Neural crest cell (in vitro differentiated cells): ENCODE measurements around the gene DHRS3. TPM values are rescaled to one million over a fixed set of nuclear protein-coding genes. Genes with fewer than 3 reads are reported as not detected.

Experiments used
- DNase-seq: peaks from one replicate; pipeline ENCODE4 v3.0.0; 2021; ENCODE audit warnings: low read depth, mixed read lengths, low spot score
- H3K27ac Mint-ChIP-seq: one replicate; pipeline ENCODE4 v1.8.0; 2021; ENCODE audit warnings: mild to moderate bottlenecking, mixed read lengths; ENCODE audit not compliant: unreplicated experiment
- H3K27me3 Mint-ChIP-seq: 2 replicates; pipeline ENCODE4 v1.8.0; 2021; ENCODE audit warnings: low read depth, mild to moderate bottlenecking, mixed read lengths
- H3K36me3 Mint-ChIP-seq: 2 replicates; pipeline ENCODE4 v1.8.0; 2021; ENCODE audit warnings: low read depth, mild to moderate bottlenecking, mixed read lengths
- H3K4me1 Mint-ChIP-seq: 2 replicates; pipeline ENCODE4 v1.8.0; 2021; ENCODE audit warnings: mixed read lengths
- H3K4me3 Mint-ChIP-seq: one replicate; pipeline ENCODE4 v1.8.0; 2021; ENCODE audit warnings: mild to moderate bottlenecking, mixed read lengths
- H3K9me3 Mint-ChIP-seq: 2 replicates; pipeline ENCODE4 v1.8.0; 2021; ENCODE audit warnings: mixed read lengths
- CTCF ChIP-seq: fragments of 200-600 bp; sonication (generic); conservative IDR thresholded peaks from 2 replicates; pipeline ENCODE4 v1.5.0; 2021; ENCODE audit warnings: antibody characterized with exemption, mild to moderate bottlenecking
- total RNA-seq: library from RNA; stranded (reverse); gene quantifications from 2 replicates; pipeline ENCODE4 v1.2.1, GENCODE V29; 2021

DHRS3 gene
- total RNA-seq, 1 donor from 2014 or later = 0.91 TPM

- Mint-ChIP-seq H3K36me3 (peaks cover 6% of the 10 kb centered on the region), H3K9me3 (peaks cover 14% of the 10 kb centered on the region), H3K4me1 (no peaks in the 10 kb centered on the region), H3K4me3 (no peak within 1 kb of the TSS), H3K27me3 (peaks cover 2% of the 10 kb centered on the region), H3K27ac (peak within 1 kb of the TSS; percentile 57)
- no peak for DNase-seq
- no peak for TF ChIP-seq CTCF
Observed at GRCh38 chr1:12643785-12644184, 25.8 kb upstream of the DHRS3 start, which contains the start of gene AADACL4. Gene AADACL4 (plus strand): TSS chr1:12644085. CDS start chr1:12644547, 462 bp downstream.

- Mint-ChIP-seq H3K4me3 (no peak overlapping the region), H3K27ac (no peak overlapping the region), H3K9me3 (peaks cover 14% of the 10 kb centered on the region), H3K27me3 (peaks cover 2% of the 10 kb centered on the region), H3K4me1 (no peaks in the 10 kb centered on the region), H3K36me3 (peaks cover 6% of the 10 kb centered on the region)
- DNase-seq = no peak
- TF ChIP-seq CTCF = no peak
Observed at GRCh38 chr1:12643079-12643478, 25.1 kb upstream of the DHRS3 start.

- Mint-ChIP-seq H3K27ac (no peak overlapping the region), H3K36me3 (peaks cover 6% of the 10 kb centered on the region), H3K4me3 (no peak overlapping the region), H3K27me3 (peaks cover 2% of the 10 kb centered on the region), H3K9me3 (peaks cover 17% of the 10 kb centered on the region), H3K4me1 (no peaks in the 10 kb centered on the region)
- DNase-seq = no peak
- no peak for TF ChIP-seq CTCF
Observed at GRCh38 chr1:12640958-12641272, 22.9 kb upstream of the DHRS3 start.

- peaks cover 6% of the 10 kb centered on the region for H3K36me3 Mint-ChIP-seq
- no peak for DNase-seq
- TF ChIP-seq CTCF = no peak
- H3K27ac Mint-ChIP-seq = no peak overlapping the region
- H3K4me3 Mint-ChIP-seq = no peak overlapping the region
- no peaks in the 10 kb centered on the region for H3K4me1 Mint-ChIP-seq
- peaks cover 17% of the 10 kb centered on the region for H3K9me3 Mint-ChIP-seq
- peaks cover 2% of the 10 kb centered on the region for H3K27me3 Mint-ChIP-seq
Observed at GRCh38 chr1:12640237-12640957, 22.4 kb upstream of the DHRS3 start.

GRCh38 chr1:12637693-12638092, 19.7 kb upstream of the DHRS3 start:
- Mint-ChIP-seq H3K4me3 (no peak overlapping the region), H3K36me3 (peaks cover 6% of the 10 kb centered on the region), H3K4me1 (no peaks in the 10 kb centered on the region), H3K9me3 (peaks cover 17% of the 10 kb centered on the region), H3K27ac (no peak overlapping the region), H3K27me3 (no peaks in the 10 kb centered on the region)
- no peak for DNase-seq
- TF ChIP-seq CTCF = no peak
